Testis (tissue), 2 donors: Measurements from ENCODE around the gene SETD3.

Experiments used
- CTCF ChIP-seq, 3 experiments: fragments of 450-650 bp in 2 of 3; fragments of 200-600 bp in 1 of 3; sonication (generic) in 1 of 3; IDR thresholded peaks; one replicate each; pipeline ENCODE4 v1.5.1; 2016 to 2019; ENCODE audit warnings: antibody characterized with exemption in 3 of 3, mild to moderate bottlenecking in 2 of 3, moderate library complexity in 1 of 3
- POLR2A ChIP-seq: fragments of 450-650 bp; IDR thresholded peaks from one replicate; pipeline ENCODE4 v1.6.1; 2017; ENCODE audit warnings: antibody characterized with exemption, mild to moderate bottlenecking, moderate library complexity

GRCh38 chr14:99363616-99364290, 116.9 kb downstream of the SETD3 start:
- TF ChIP-seq CTCF (IDR thresholded peaks at IDR 0.05) (no peak), POLR2A (no peak)
